ENCODE measurements around the gene AKR1B15. TPM values are rescaled to one million over a fixed set of nuclear protein-coding genes. Genes with fewer than 3 reads are reported as not detected.

Gene AKR1B15
- total RNA-seq, 1 donor from 2014 or later, result not detected

GRCh38 chr7:134504660-134505164 lies 44.2 kb upstream of the AKR1B15 start:
- no peak overlapping the region for H2AFZ ChIP-seq (replicated peaks)
- Mint-ChIP-seq H3K27me3 (ENCODE audit: insufficient read depth, low read depth) (peaks cover 9% of the 10 kb centered on the region), H3K36me3 (no peaks in the 10 kb centered on the region)

GRCh38 chr7:134505856-134506255 lies 43.1 kb upstream of the AKR1B15 start:
- Mint-ChIP-seq H3K4me1 (no peaks in the 10 kb centered on the region), H3K4me3 (no peak overlapping the region), H3K27ac (no peak overlapping the region), H3K36me3 (no peaks in the 10 kb centered on the region), H3K9me3 (peaks cover 3% of the 10 kb centered on the region), H3K27me3 (ENCODE audit: insufficient read depth, low read depth) (peaks cover 7% of the 10 kb centered on the region)
- Histone ChIP-seq H3K36me3 (no peaks in the 10 kb centered on the region), H3K9ac (no peak overlapping the region), H3K27ac (no peak overlapping the region), H3K9me3 (ENCODE audit: low read depth) (no peaks in the 10 kb centered on the region), H3K27me3 (no peaks in the 10 kb centered on the region), H3K4me2 (no peak overlapping the region), H3F3A (ENCODE audit: low read depth) (no peaks in the 10 kb centered on the region), H3K4me1 (no peaks in the 10 kb centered on the region), H4K20me1 (ENCODE audit: low read depth) (no peaks in the 10 kb centered on the region), H2AFZ (replicated peaks) (no peak overlapping the region), H3K4me3 (no peak overlapping the region), H3K79me2 (ENCODE audit: low read depth) (no peaks in the 10 kb centered on the region)
- TF ChIP-seq EZH2 (IDR thresholded peaks at IDR 0.05) (no peak), CTCF (IDR thresholded peaks at IDR 0.05) (no peak), EZH2phosphoT487 (IDR thresholded peaks at IDR 0.05) (no peak)
- no peak for DNase-seq (ENCODE audit: low spot score)

More at GRCh38 chr7:134504660-134505164, 44.2 kb upstream of the AKR1B15 start:
- Histone ChIP-seq H3K9me3 (ENCODE audit: low read depth) (no peaks in the 10 kb centered on the region), H3K4me3 (no peak overlapping the region), H3K4me2 (no peak overlapping the region), H3K9ac (no peak overlapping the region), H3K4me1 (no peaks in the 10 kb centered on the region), H4K20me1 (ENCODE audit: low read depth) (no peaks in the 10 kb centered on the region), H3F3A (ENCODE audit: low read depth) (no peaks in the 10 kb centered on the region), H3K27ac (no peak overlapping the region), H3K79me2 (ENCODE audit: low read depth) (no peaks in the 10 kb centered on the region), H3K36me3 (no peaks in the 10 kb centered on the region), H3K27me3 (no peaks in the 10 kb centered on the region)
- DNase-seq (ENCODE audit: low spot score), result no peak
- Mint-ChIP-seq H3K4me3 (no peak overlapping the region), H3K9me3 (peaks cover 3% of the 10 kb centered on the region), H3K4me1 (no peaks in the 10 kb centered on the region), H3K27ac (no peak overlapping the region)
- TF ChIP-seq CTCF (IDR thresholded peaks at IDR 0.05), result no peak
- TF ChIP-seq EZH2 (IDR thresholded peaks at IDR 0.05), result no peak
- TF ChIP-seq EZH2phosphoT487 (IDR thresholded peaks at IDR 0.05), result no peak

- Mint-ChIP-seq H3K4me3 (no peak overlapping the region), H3K9me3 (peaks cover 3% of the 10 kb centered on the region), H3K27ac (no peak overlapping the region), H3K27me3 (ENCODE audit: insufficient read depth, low read depth) (peaks cover 9% of the 10 kb centered on the region), H3K36me3 (no peaks in the 10 kb centered on the region), H3K4me1 (no peaks in the 10 kb centered on the region)
- no peaks in the 10 kb centered on the region for H3K36me3 ChIP-seq
- no peak overlapping the region for H3K4me3 ChIP-seq
- H3K27ac ChIP-seq, result no peak overlapping the region
- H3K79me2 ChIP-seq (ENCODE audit: low read depth), result no peaks in the 10 kb centered on the region
- H3K9me3 ChIP-seq (ENCODE audit: low read depth), result no peaks in the 10 kb centered on the region
- peaks cover 8% of the 10 kb centered on the region for H3K27me3 ChIP-seq
- no peaks in the 10 kb centered on the region for H4K20me1 ChIP-seq (ENCODE audit: low read depth)
- DNase-seq (ENCODE audit: low spot score), result no peak
- no peak for TF ChIP-seq EZH2 (IDR thresholded peaks at IDR 0.05)
- TF ChIP-seq CTCF (IDR thresholded peaks at IDR 0.05), result no peak
- no peak for TF ChIP-seq EZH2phosphoT487 (IDR thresholded peaks at IDR 0.05)
- H3F3A ChIP-seq (ENCODE audit: low read depth), result no peaks in the 10 kb centered on the region
- no peaks in the 10 kb centered on the region for H3K4me1 ChIP-seq
- no peak overlapping the region for H2AFZ ChIP-seq (replicated peaks)
- no peak overlapping the region for H3K9ac ChIP-seq
- no peak overlapping the region for H3K4me2 ChIP-seq
Observed at GRCh38 chr7:134509010-134509409, 39.9 kb upstream of the AKR1B15 start.

Measured in neural progenitor cell (in vitro differentiated cells).